ENCODE measurements around the gene EXD2.

GRCh38 chr14:69149461-69150244, 41.6 kb upstream of the EXD2 start:
- TF ChIP-seq CTCF (IDR thresholded peaks at IDR 0.05) (no peak), EP300 (IDR thresholded peaks at IDR 0.05) (no peak), POLR2A (IDR thresholded peaks at IDR 0.05; ENCODE audit: low read depth) (no peak)

All from esophagus muscularis mucosa (tissue), 4 donors.